IMR-90 (cell line): ENCODE measurements around the gene ARMC6. TPM values are rescaled to one million over a fixed set of nuclear protein-coding genes. Genes with fewer than 3 reads are reported as not detected.

Source experiments
- ATAC-seq: fragments of 200-7000 bp; cut with Tn5 transposase; 2 replicates; pipeline ENCODE4 v1.9.1; 2020; ENCODE audit warnings: low read depth, mild to moderate bottlenecking, moderate library complexity
- BruUV-seq: library from RNA; stranded (reverse); fragments of 400-500 nt; replicated peaks from 2 replicates; lab custom pipeline; 2021; lab: Mats Ljungman, UMichigan
- CTCF ChIA-PET: fragments of 300-600 bp; formaldehyde crosslinking; extraction: SDS; loops from one replicate; lab custom pipeline; 2021; ENCODE audit warnings: antibody characterized with exemption; lab: Yijun Ruan, JAX
- POLR2A ChIA-PET: fragments of 300-600 bp; sonication (Branson Sonifier 250); formaldehyde crosslinking; loops from one replicate; lab custom pipeline; 2022; ENCODE audit warnings: antibody characterized with exemption; ENCODE audit not compliant: unreplicated experiment; lab: Charles Lee
- DNase-seq: peaks from one replicate; pipeline ENCODE4 v3.0.0; 2013
- H2AFZ ChIP-seq: replicated peaks from 2 replicates; pipeline ENCODE3; 2013; ENCODE audit warnings: low read length, mild to moderate bottlenecking; ENCODE audit not compliant: poor library complexity
- H2AK5ac ChIP-seq: 2 replicates; pipeline ENCODE4 v1.6.1; 2013; ENCODE audit warnings: low read depth, low read length, inconsistent platforms
- H2AK9ac ChIP-seq: replicated peaks from 2 replicates; pipeline ENCODE3; 2013; ENCODE audit warnings: mild to moderate bottlenecking, low read depth, low read length, moderate library complexity; ENCODE audit not compliant: poor library complexity
- H2BK120ac ChIP-seq: 2 replicates; pipeline ENCODE4 v1.6.1; 2013; ENCODE audit warnings: low read depth, low read length, inconsistent platforms
- H2BK15ac ChIP-seq: 3 replicates; pipeline ENCODE4 v1.6.1; 2013; ENCODE audit warnings: low read depth, low read length, inconsistent platforms
- H2BK20ac ChIP-seq: 2 replicates; pipeline ENCODE4 v1.6.1; 2013; ENCODE audit warnings: low read depth, mild to moderate bottlenecking, inconsistent platforms, low read length, moderate library complexity
- H2BK5ac ChIP-seq: 2 replicates; pipeline ENCODE4 v1.6.1; 2013; ENCODE audit warnings: mild to moderate bottlenecking, low read depth, low read length, inconsistent platforms; ENCODE audit not compliant: poor library complexity, severe bottlenecking
- H3K14ac ChIP-seq: replicated peaks from 2 replicates; pipeline ENCODE4 v1.6.1; 2013; ENCODE audit warnings: low read depth, low read length, inconsistent platforms
- H3K18ac ChIP-seq: 2 replicates; pipeline ENCODE4 v1.6.1; 2013; ENCODE audit warnings: low read depth, low read length, control low read depth
- H3K23ac ChIP-seq: 2 replicates; pipeline ENCODE4 v1.6.1; 2013; ENCODE audit warnings: low read depth, low read length, inconsistent platforms
- H3K27ac ChIP-seq: 2 replicates; pipeline ENCODE4 v1.5.1; 2013; ENCODE audit warnings: mild to moderate bottlenecking, control low read depth, low read length; ENCODE audit not compliant: insufficient read depth
- H3K27me3 ChIP-seq: 2 replicates; pipeline ENCODE4 v1.6.1; 2013; ENCODE audit warnings: low read length; ENCODE audit not compliant: control insufficient read depth, insufficient read depth
- H3K36me3 ChIP-seq: 2 replicates; pipeline ENCODE4 v1.6.1; 2013; ENCODE audit warnings: low read length, mixed read lengths; ENCODE audit not compliant: control insufficient read depth, insufficient read depth
- H3K4ac ChIP-seq: 2 replicates; pipeline ENCODE4 v1.6.1; 2013; ENCODE audit warnings: low read depth, low read length, inconsistent platforms
- H3K4me1 ChIP-seq: 2 replicates; pipeline ENCODE4 v1.6.1; 2013; ENCODE audit warnings: low read length, mixed read lengths; ENCODE audit not compliant: control insufficient read depth, insufficient read depth
- H3K4me2 ChIP-seq: 2 replicates; pipeline ENCODE4 v1.6.1; 2013; ENCODE audit warnings: low read depth, mild to moderate bottlenecking, control low read depth, low read length, moderate library complexity
- H3K4me3 ChIP-seq: 2 replicates; pipeline ENCODE4 v1.5.1; 2013; ENCODE audit warnings: low read depth, mild to moderate bottlenecking, control low read depth, low read length, moderate library complexity; ENCODE audit not compliant: insufficient read depth
- H3K56ac ChIP-seq: 2 replicates; pipeline ENCODE4 v1.6.1; 2013; ENCODE audit warnings: low read length, inconsistent platforms; ENCODE audit not compliant: insufficient read depth; ENCODE audit errors: extremely low read depth
- H3K79me1 ChIP-seq, 2 experiments: 2 replicates each; pipeline ENCODE4 v1.6.1; 2013; ENCODE audit warnings: low read length in 2 of 2, inconsistent platforms in 1 of 2, low read depth in 1 of 2
- H3K9ac ChIP-seq: 2 replicates; pipeline ENCODE4 v1.6.1; 2013; ENCODE audit warnings: low read depth, low read length, control low read depth
- H3K9me1 ChIP-seq: 2 replicates; pipeline ENCODE4 v1.6.1; 2013; ENCODE audit warnings: low read length, inconsistent platforms; ENCODE audit not compliant: insufficient read depth
- H3K9me3 ChIP-seq: 2 replicates; pipeline ENCODE4 v1.6.1; 2013; ENCODE audit warnings: low read length; ENCODE audit not compliant: control insufficient read depth, insufficient read depth
- H4K20me1 ChIP-seq: 2 replicates; pipeline ENCODE4 v1.6.1; 2013; ENCODE audit warnings: low read length, inconsistent platforms; ENCODE audit not compliant: insufficient read depth
- H4K5ac ChIP-seq: 2 replicates; pipeline ENCODE4 v1.6.1; 2013; ENCODE audit warnings: mild to moderate bottlenecking, low read depth, low read length, control low read depth
- H4K8ac ChIP-seq, 2 experiments: 2 replicates each; pipeline ENCODE4 v1.6.1; 2013; ENCODE audit warnings: low read depth in 2 of 2, low read length in 2 of 2, control low read depth in 1 of 2, inconsistent platforms in 1 of 2
- H4K91ac ChIP-seq: 2 replicates; pipeline ENCODE4 v1.6.1; 2013; ENCODE audit warnings: low read depth, low read length, inconsistent platforms; ENCODE audit not compliant: insufficient read depth
- BHLHE40 ChIP-seq: fragments of 150-350 bp; IDR thresholded peaks from 2 replicates; pipeline ENCODE4 v1.6.1; 2016; ENCODE audit warnings: mild to moderate bottlenecking, low read depth, low read length
- CEBPB ChIP-seq: IDR thresholded peaks from 2 replicates; pipeline ENCODE4 v1.6.1; 2012; ENCODE audit warnings: low read depth, low read length, improper control_type of control experiment
- CHD1 ChIP-seq: IDR thresholded peaks from 2 replicates; pipeline ENCODE4 v1.6.1; 2012; ENCODE audit warnings: low read depth, low read length, improper control_type of control experiment
- FOS ChIP-seq: fragments of 150-350 bp; IDR thresholded peaks from 2 replicates; pipeline ENCODE4 v1.6.1; 2016; ENCODE audit warnings: low read depth, low read length
- MAFK ChIP-seq: IDR thresholded peaks from 2 replicates; pipeline ENCODE4 v1.6.1; 2012; ENCODE audit warnings: low read depth, low read length, improper control_type of control experiment
- MAZ ChIP-seq: IDR thresholded peaks from 2 replicates; pipeline ENCODE4 v1.6.1; 2012; ENCODE audit warnings: low read depth, mild to moderate bottlenecking, low read length, improper control_type of control experiment, moderate library complexity, borderline replicate concordance
- MXI1 ChIP-seq: IDR thresholded peaks from 2 replicates; pipeline ENCODE4 v1.6.1; 2012; ENCODE audit warnings: low read depth, mild to moderate bottlenecking, low read length, moderate library complexity, borderline replicate concordance
- NFE2L2 ChIP-seq: fragments of 150-350 bp; IDR thresholded peaks from 2 replicates; pipeline ENCODE4 v1.6.1; 2016; ENCODE audit warnings: low read depth, mild to moderate bottlenecking, low read length
- RCOR1 ChIP-seq: IDR thresholded peaks from 2 replicates; pipeline ENCODE4 v1.6.1; 2012; ENCODE audit warnings: mild to moderate bottlenecking, low read length, improper control_type of control experiment; ENCODE audit not compliant: insufficient replicate concordance
- RFX5 ChIP-seq: IDR thresholded peaks from 2 replicates; pipeline ENCODE4 v1.8.0; 2012; ENCODE audit warnings: low read depth, mild to moderate bottlenecking, low read length, moderate library complexity
- SMC3 ChIP-seq: fragments of 150-350 bp; IDR thresholded peaks from 2 replicates; pipeline ENCODE4 v1.6.1; 2016; ENCODE audit warnings: low read depth, mild to moderate bottlenecking, antibody characterized with exemption, low read length, moderate library complexity
- WGBS, 2 experiments: methylation state at CpG; one replicate each; pipeline versions ENCODE4 v1.1.5 to v1.1.7; 2013; ENCODE audit warnings: missing lambda C conversion rate in 2 of 2; ENCODE audit not compliant: insufficient read length in 1 of 2; ENCODE audit errors: extremely low coverage in 2 of 2; 5-methylcytosine and 5-hydroxymethylcytosine counted together
- dilution Hi-C: fragments of 300-500 bp; cut with HindIII; formaldehyde crosslinking; loops from one replicate; pipeline ENCODE4 v1.14.3; 2018; ENCODE audit warnings: low sequenced_read_pairs; ENCODE audit not compliant: unreplicated experiment
- in situ Hi-C: fragments of 300-500 bp; cut with MboI; formaldehyde crosslinking; loops from 3 replicates; pipeline ENCODE4 v1.14.3; 2019; ENCODE audit warnings: low sequenced_read_pairs, inconsistent platforms, mixed read lengths
- intact Hi-C: fragments of 100-400 bp; cut with micrococcal nuclease; formaldehyde crosslinking; loops from 2 replicates; pipeline ENCODE4 v1.10.0; 2022
- polyA plus RNA-seq, 3 experiments: library from polyadenylated mRNA; depleted of rRNA; stranded (reverse); fragments of >200 nt; gene quantifications; 2 replicates each; pipeline ENCODE4 v1.2.3, GENCODE V29; 2012; ENCODE audit warnings: low replicate concordance in 1 of 3
- total RNA-seq: library from RNA; depleted of rRNA; stranded (reverse); fragments of >200 nt; gene quantifications from 2 replicates; pipeline ENCODE4 v1.2.3, GENCODE V29; 2012
- TF ChIP-seq, protein P1 (sequence below): conservative IDR thresholded peaks from 2 replicates; pipeline ENCODE4 v1.5.1; 2012; ENCODE audit warnings: mild to moderate bottlenecking, low read depth, low read length, improper control_type of control experiment
- TF ChIP-seq, protein P2 (sequence below): fragments of 150-350 bp; IDR thresholded peaks from 2 replicates; pipeline ENCODE4 v1.6.1; 2016; ENCODE audit warnings: low read depth, mild to moderate bottlenecking, low read length, moderate library complexity, borderline replicate concordance
- TF ChIP-seq, protein P3 (sequence below): fragments of 150-350 bp; IDR thresholded peaks from 2 replicates; pipeline ENCODE4 v1.6.1; 2017; ENCODE audit warnings: mild to moderate bottlenecking, antibody characterized with exemption, low read length, low read depth

The ARMC6 gene
- total and polyA plus RNA-seq, 2 of the 4 experiments (the other 2 are of a cell fraction), result 41.5 to 52.7 TPM

DNA sequence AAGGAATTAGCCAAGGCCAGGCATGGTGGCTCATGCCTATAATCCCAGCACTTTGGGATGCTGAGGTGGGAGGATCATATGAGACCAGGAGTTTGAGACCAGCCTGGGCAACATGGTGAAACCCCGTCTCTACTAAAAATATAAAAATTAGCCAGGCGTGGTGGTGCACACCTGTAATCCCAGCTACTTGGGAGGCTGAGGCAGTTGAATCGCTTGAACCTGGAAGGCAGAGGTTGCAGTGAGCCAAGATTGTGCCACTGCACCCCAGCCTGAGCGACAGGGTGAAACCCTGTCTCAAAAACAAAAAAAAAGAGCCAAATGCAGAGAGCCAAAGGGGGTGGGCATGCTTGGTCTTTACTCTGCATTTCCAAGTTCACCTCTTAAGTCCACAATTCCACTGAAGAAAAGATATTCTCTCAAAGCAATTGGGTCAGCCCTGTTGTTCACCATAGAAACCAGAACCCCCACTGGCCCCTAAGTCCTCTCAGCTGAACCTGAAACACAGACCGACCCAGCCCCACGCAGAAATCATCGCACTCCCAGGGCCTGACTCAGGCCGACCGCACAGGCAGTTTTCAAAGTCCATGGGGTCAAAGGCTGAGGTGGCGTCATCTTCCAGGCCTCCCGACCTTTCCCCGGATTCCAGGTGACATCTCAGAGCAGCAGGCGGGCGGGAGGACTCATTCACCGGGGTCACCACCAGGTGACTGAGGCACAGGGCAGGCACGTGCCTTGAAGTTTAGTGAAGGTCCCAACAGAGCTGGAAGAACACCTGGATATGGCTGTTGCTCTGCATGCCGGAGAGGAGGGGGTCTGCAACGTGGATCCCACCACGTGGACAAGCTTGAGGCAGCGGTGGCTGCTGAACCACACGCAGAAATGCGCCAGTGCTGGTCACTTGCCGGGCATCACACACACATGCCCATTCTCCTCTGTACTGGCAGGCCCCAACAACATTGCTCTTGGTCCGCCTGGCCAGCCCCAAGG, 63.5 kb downstream of the ARMC6 start:
- H2BK120ac ChIP-seq, result no peak overlapping the region
- no peak overlapping the region for H3K56ac ChIP-seq
- intact Hi-C loops (no loop called here), dilution Hi-C loops (no loop called here), in situ Hi-C loops (no loop called here)
- no peak overlapping the region for H4K8ac ChIP-seq
- BruUV-seq, result no TSS peak
- ChIA-PET POLR2A (no interaction called here), CTCF (no interaction called here)
- no peak for ATAC-seq
- no peak overlapping the region for H3K23ac ChIP-seq
- WGBS, 2 experiments, result 81% methylated on average over 11 of the region's 24 CpGs; no CpG with 5 or more reads in 1 of the 2 experiments
- H2BK20ac ChIP-seq, result no peak overlapping the region
- no peak for DNase-seq
- no peak overlapping the region for H3K4me2 ChIP-seq
- H3K9me1 ChIP-seq, result no peaks in the 10 kb centered on the region; the same call in 1 of the 2 replicates
- no peak overlapping the region for H3K18ac ChIP-seq
- no peak overlapping the region for H3K27ac ChIP-seq
- no peak overlapping the region for H2BK5ac ChIP-seq
- no peak overlapping the region for H2AFZ ChIP-seq
- no peak overlapping the region for H4K5ac ChIP-seq
- no peak overlapping the region for H2BK15ac ChIP-seq
- peaks cover 6% of the 10 kb centered on the region for H3K36me3 ChIP-seq
- no peaks in the 10 kb centered on the region for H3K79me1 ChIP-seq
- no peak overlapping the region for H2AK5ac ChIP-seq
- no peak overlapping the region for H3K4ac ChIP-seq
- no peaks in the 10 kb centered on the region for H3K27me3 ChIP-seq
- no peak overlapping the region for H3K4me3 ChIP-seq
- H3K9me3 ChIP-seq, result no peaks in the 10 kb centered on the region
- H4K20me1 ChIP-seq, result no peaks in the 10 kb centered on the region; the same call in 1 of the 2 replicates
- no peak overlapping the region for H3K9ac ChIP-seq
- H3K14ac ChIP-seq, result no peak overlapping the region
- H4K91ac ChIP-seq, result no peak overlapping the region
- H3K4me1 ChIP-seq, result no peaks in the 10 kb centered on the region
- no peak overlapping the region for H2AK9ac ChIP-seq
- no peak for TF ChIP-seq MXI1
- TF ChIP-seq BHLHE40, result no peak
- TF ChIP-seq, protein P1, sequence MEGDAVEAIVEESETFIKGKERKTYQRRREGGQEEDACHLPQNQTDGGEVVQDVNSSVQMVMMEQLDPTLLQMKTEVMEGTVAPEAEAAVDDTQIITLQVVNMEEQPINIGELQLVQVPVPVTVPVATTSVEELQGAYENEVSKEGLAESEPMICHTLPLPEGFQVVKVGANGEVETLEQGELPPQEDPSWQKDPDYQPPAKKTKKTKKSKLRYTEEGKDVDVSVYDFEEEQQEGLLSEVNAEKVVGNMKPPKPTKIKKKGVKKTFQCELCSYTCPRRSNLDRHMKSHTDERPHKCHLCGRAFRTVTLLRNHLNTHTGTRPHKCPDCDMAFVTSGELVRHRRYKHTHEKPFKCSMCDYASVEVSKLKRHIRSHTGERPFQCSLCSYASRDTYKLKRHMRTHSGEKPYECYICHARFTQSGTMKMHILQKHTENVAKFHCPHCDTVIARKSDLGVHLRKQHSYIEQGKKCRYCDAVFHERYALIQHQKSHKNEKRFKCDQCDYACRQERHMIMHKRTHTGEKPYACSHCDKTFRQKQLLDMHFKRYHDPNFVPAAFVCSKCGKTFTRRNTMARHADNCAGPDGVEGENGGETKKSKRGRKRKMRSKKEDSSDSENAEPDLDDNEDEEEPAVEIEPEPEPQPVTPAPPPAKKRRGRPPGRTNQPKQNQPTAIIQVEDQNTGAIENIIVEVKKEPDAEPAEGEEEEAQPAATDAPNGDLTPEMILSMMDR, result no peak
- no peak for TF ChIP-seq CEBPB
- TF ChIP-seq SMC3, result no peak
- TF ChIP-seq MAFK, result no peak
- TF ChIP-seq FOS, result no peak
- TF ChIP-seq CHD1, result no peak
- no peak for TF ChIP-seq NFE2L2
- TF ChIP-seq MAZ, result no peak
- TF ChIP-seq, protein P2, sequence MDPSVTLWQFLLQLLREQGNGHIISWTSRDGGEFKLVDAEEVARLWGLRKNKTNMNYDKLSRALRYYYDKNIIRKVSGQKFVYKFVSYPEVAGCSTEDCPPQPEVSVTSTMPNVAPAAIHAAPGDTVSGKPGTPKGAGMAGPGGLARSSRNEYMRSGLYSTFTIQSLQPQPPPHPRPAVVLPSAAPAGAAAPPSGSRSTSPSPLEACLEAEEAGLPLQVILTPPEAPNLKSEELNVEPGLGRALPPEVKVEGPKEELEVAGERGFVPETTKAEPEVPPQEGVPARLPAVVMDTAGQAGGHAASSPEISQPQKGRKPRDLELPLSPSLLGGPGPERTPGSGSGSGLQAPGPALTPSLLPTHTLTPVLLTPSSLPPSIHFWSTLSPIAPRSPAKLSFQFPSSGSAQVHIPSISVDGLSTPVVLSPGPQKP, result no peak
- TF ChIP-seq, protein P3, sequence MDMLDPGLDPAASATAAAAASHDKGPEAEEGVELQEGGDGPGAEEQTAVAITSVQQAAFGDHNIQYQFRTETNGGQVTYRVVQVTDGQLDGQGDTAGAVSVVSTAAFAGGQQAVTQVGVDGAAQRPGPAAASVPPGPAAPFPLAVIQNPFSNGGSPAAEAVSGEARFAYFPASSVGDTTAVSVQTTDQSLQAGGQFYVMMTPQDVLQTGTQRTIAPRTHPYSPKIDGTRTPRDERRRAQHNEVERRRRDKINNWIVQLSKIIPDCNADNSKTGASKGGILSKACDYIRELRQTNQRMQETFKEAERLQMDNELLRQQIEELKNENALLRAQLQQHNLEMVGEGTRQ, result no peak
- TF ChIP-seq RFX5, result no peak
- TF ChIP-seq RCOR1, result no peak
